Measurements from ENCODE around the gene COL4A2. TPM values are rescaled to one million over a fixed set of nuclear protein-coding genes. Genes with fewer than 3 reads are reported as not detected.

The COL4A2 gene
- total and polyA plus RNA-seq, 7 experiments from 2014 or later = 0.05 TPM; not detected in 6

GRCh38 chr13:110297011-110297410 is 10.1 kb upstream of the COL4A2 start:
- Histone ChIP-seq H3K4me1 (ENCODE audit: control insufficient read depth in 2 of 2, insufficient read depth in 2 of 2, low read length in 2 of 2) (no peaks in the 10 kb centered on the region), H3K27me3 (ENCODE audit: control insufficient read depth in 2 of 2, insufficient read depth in 2 of 2, low read length in 2 of 2) (peaks cover 0 to 3% of the 10 kb centered on the region in 2 donors), H3K4me3 (ENCODE audit: low read length) (no peak overlapping the region), H3K36me3 (ENCODE audit: control insufficient read depth in 2 of 3, insufficient read depth in 3 of 3, low read length in 3 of 3) (no peaks in the 10 kb centered on the region), H3K27ac (ENCODE audit: low read depth, low read length) (no peak overlapping the region), H3K9me3 (ENCODE audit: control insufficient read depth in 2 of 3, low read length in 3 of 3) (no peaks in the 10 kb centered on the region)
- Mint-ChIP-seq H3K36me3 (no peaks in the 10 kb centered on the region), H3K4me3 (no peak overlapping the region), H3K27me3 (peaks cover 46 to 63% (median 57%) of the 10 kb centered on the region in 5 donors), H3K9me3 (peaks cover 0 to 6% (median 0%) of the 10 kb centered on the region in 11 donors), H3K27ac (no peak overlapping the region), H3K4me1 (peaks cover 0 to 7% (median 0%) of the 10 kb centered on the region in 7 donors)
- POLR2A ChIA-PET = no interaction called here
- ATAC-seq = no peak
- DNase-seq = no peak
- intact Hi-C loops (cut with micrococcal nuclease) = no loop called here
- CTCF ChIA-PET = no interaction called here

GRCh38 chr13:110297766-110298504 is 9.1 kb upstream of the COL4A2 start:
- Mint-ChIP-seq H3K9me3 (peaks cover 0 to 3% (median 0%) of the 10 kb centered on the region in 11 donors), H3K4me1 (peaks cover 0 to 7% (median 0%) of the 10 kb centered on the region in 7 donors), H3K4me3 (no peak overlapping the region), H3K36me3 (no peaks in the 10 kb centered on the region), H3K27ac (no peak overlapping the region), H3K27me3 (peaks cover 53 to 64% (median 56%) of the 10 kb centered on the region in 5 donors)
- H3K9me3 ChIP-seq (ENCODE audit: control insufficient read depth in 2 of 3, low read length in 3 of 3) = no peaks in the 10 kb centered on the region
- H3K4me1 ChIP-seq (ENCODE audit: control insufficient read depth in 2 of 2, insufficient read depth in 2 of 2, low read length in 2 of 2) = no peaks in the 10 kb centered on the region
- peaks cover 0 to 3% of the 10 kb centered on the region in 2 donors for H3K27me3 ChIP-seq (ENCODE audit: control insufficient read depth in 2 of 2, insufficient read depth in 2 of 2, low read length in 2 of 2)
- DNase-seq (no peak), ATAC-seq (no peak)
- POLR2A ChIA-PET = no interaction called here
- CTCF ChIA-PET = no interaction called here
- no peak overlapping the region for H3K4me3 ChIP-seq (ENCODE audit: low read length)
- intact Hi-C loops (cut with micrococcal nuclease) = no loop called here
- H3K27ac ChIP-seq (ENCODE audit: low read depth, low read length) = no peak overlapping the region
- H3K36me3 ChIP-seq (ENCODE audit: control insufficient read depth in 2 of 3, insufficient read depth in 3 of 3, low read length in 3 of 3) = no peaks in the 10 kb centered on the region

- Mint-ChIP-seq H3K4me1 (peaks cover 0 to 7% (median 0%) of the 10 kb centered on the region in 7 donors), H3K36me3 (no peaks in the 10 kb centered on the region), H3K27me3 (peaks cover 60 to 71% (median 62%) of the 10 kb centered on the region in 5 donors), H3K4me3 (no peak overlapping the region), H3K27ac (no peak overlapping the region), H3K9me3 (peaks cover 0 to 3% (median 0%) of the 10 kb centered on the region in 11 donors)
- no peak overlapping the region for H3K27ac ChIP-seq (ENCODE audit: low read depth, low read length)
- H3K27me3 ChIP-seq (ENCODE audit: control insufficient read depth in 2 of 2, insufficient read depth in 2 of 2, low read length in 2 of 2) = peaks cover 0 to 3% of the 10 kb centered on the region in 2 donors
- ATAC-seq = no peak
- DNase-seq = peak in 1 of 9 donors; percentile 39
- H3K9me3 ChIP-seq (ENCODE audit: control insufficient read depth in 2 of 3, low read length in 3 of 3) = no peaks in the 10 kb centered on the region
- no peaks in the 10 kb centered on the region for H3K4me1 ChIP-seq (ENCODE audit: control insufficient read depth in 2 of 2, insufficient read depth in 2 of 2, low read length in 2 of 2)
- POLR2A ChIA-PET = no interaction called here
- intact Hi-C loops (cut with micrococcal nuclease) = no loop called here
- CTCF ChIA-PET = no interaction called here
- H3K36me3 ChIP-seq (ENCODE audit: control insufficient read depth in 2 of 3, insufficient read depth in 3 of 3, low read length in 3 of 3) = no peaks in the 10 kb centered on the region
- no peak overlapping the region for H3K4me3 ChIP-seq (ENCODE audit: low read length)
Measured at GRCh38 chr13:110298505-110299282, 8.4 kb upstream of the COL4A2 start.

- Histone ChIP-seq H3K4me3 (ENCODE audit: low read length) (no peak overlapping the region), H3K36me3 (ENCODE audit: control insufficient read depth in 2 of 3, insufficient read depth in 3 of 3, low read length in 3 of 3) (no peaks in the 10 kb centered on the region), H3K4me1 (ENCODE audit: control insufficient read depth in 2 of 2, insufficient read depth in 2 of 2, low read length in 2 of 2) (no peaks in the 10 kb centered on the region), H3K27ac (ENCODE audit: low read depth, low read length) (no peak overlapping the region), H3K9me3 (ENCODE audit: control insufficient read depth in 2 of 3, low read length in 3 of 3) (no peaks in the 10 kb centered on the region), H3K27me3 (ENCODE audit: control insufficient read depth in 2 of 2, insufficient read depth in 2 of 2, low read length in 2 of 2) (peaks cover 0 to 3% of the 10 kb centered on the region in 2 donors)
- H3K9me3 Mint-ChIP-seq = peaks cover 0 to 3% (median 0%) of the 10 kb centered on the region in 11 donors
- intact Hi-C loops (cut with micrococcal nuclease) = no loop called here
- H3K4me1 Mint-ChIP-seq = peaks cover 0 to 7% (median 0%) of the 10 kb centered on the region in 7 donors
- DNase-seq (no peak), ATAC-seq (no peak)
- no peaks in the 10 kb centered on the region for H3K36me3 Mint-ChIP-seq
- H3K27ac Mint-ChIP-seq = no peak overlapping the region
- ChIA-PET CTCF (no interaction called here), POLR2A (no interaction called here)
- peaks cover 63 to 74% (median 63%) of the 10 kb centered on the region in 5 donors for H3K27me3 Mint-ChIP-seq
- H3K4me3 Mint-ChIP-seq = no peak overlapping the region
Measured at GRCh38 chr13:110299283-110299840, 7.7 kb upstream of the COL4A2 start.

- peaks cover 67 to 79% (median 71%) of the 10 kb centered on the region in 5 donors for H3K27me3 Mint-ChIP-seq
- H3K27ac Mint-ChIP-seq = no peak overlapping the region
- H3K36me3 Mint-ChIP-seq = no peaks in the 10 kb centered on the region
- peaks cover 0 to 7% (median 0%) of the 10 kb centered on the region in 7 donors for H3K4me1 Mint-ChIP-seq
- ATAC-seq (no peak), DNase-seq (no peak)
- POLR2A ChIA-PET = no interaction called here
- intact Hi-C loops (cut with micrococcal nuclease) = no loop called here
- no peak overlapping the region for H3K27ac ChIP-seq (ENCODE audit: low read depth, low read length)
- no peaks in the 10 kb centered on the region for H3K36me3 ChIP-seq (ENCODE audit: control insufficient read depth in 2 of 3, insufficient read depth in 3 of 3, low read length in 3 of 3)
- H3K9me3 ChIP-seq (ENCODE audit: control insufficient read depth in 2 of 3, low read length in 3 of 3) = no peaks in the 10 kb centered on the region
- H3K27me3 ChIP-seq (ENCODE audit: control insufficient read depth in 2 of 2, insufficient read depth in 2 of 2, low read length in 2 of 2) = peaks cover 0 to 3% of the 10 kb centered on the region in 2 donors
- CTCF ChIA-PET = no interaction called here
- H3K4me3 Mint-ChIP-seq = no peak overlapping the region
- H3K4me1 ChIP-seq (ENCODE audit: control insufficient read depth in 2 of 2, insufficient read depth in 2 of 2, low read length in 2 of 2) = no peaks in the 10 kb centered on the region
- H3K4me3 ChIP-seq (ENCODE audit: low read length) = no peak overlapping the region
- peaks cover 0 to 3% (median 0%) of the 10 kb centered on the region in 11 donors for H3K9me3 Mint-ChIP-seq
Measured at GRCh38 chr13:110300090-110300815, 6.8 kb upstream of the COL4A2 start.

GRCh38 chr13:110301083-110301482 is 6.0 kb upstream of the COL4A2 start:
- DNase-seq (no peak), ATAC-seq (no peak)
- intact Hi-C loops (cut with micrococcal nuclease) = no loop called here
- H3K27ac Mint-ChIP-seq = no peak overlapping the region
- no peaks in the 10 kb centered on the region for H3K36me3 Mint-ChIP-seq
- Histone ChIP-seq H3K4me3 (ENCODE audit: low read length) (no peak overlapping the region), H3K9me3 (ENCODE audit: control insufficient read depth in 2 of 3, low read length in 3 of 3) (no peaks in the 10 kb centered on the region), H3K36me3 (ENCODE audit: control insufficient read depth in 2 of 3, insufficient read depth in 3 of 3, low read length in 3 of 3) (no peaks in the 10 kb centered on the region), H3K27me3 (ENCODE audit: control insufficient read depth in 2 of 2, insufficient read depth in 2 of 2, low read length in 2 of 2) (peaks cover 0 to 3% of the 10 kb centered on the region in 2 donors), H3K27ac (ENCODE audit: low read depth, low read length) (no peak overlapping the region), H3K4me1 (ENCODE audit: control insufficient read depth in 2 of 2, insufficient read depth in 2 of 2, low read length in 2 of 2) (no peaks in the 10 kb centered on the region)
- CTCF ChIA-PET = no interaction called here
- H3K9me3 Mint-ChIP-seq = peaks cover 0 to 3% (median 0%) of the 10 kb centered on the region in 11 donors
- POLR2A ChIA-PET = no interaction called here
- peaks cover 69 to 79% (median 77%) of the 10 kb centered on the region in 5 donors for H3K27me3 Mint-ChIP-seq
- peaks cover 0 to 7% (median 5%) of the 10 kb centered on the region in 7 donors for H3K4me1 Mint-ChIP-seq
- no peak overlapping the region for H3K4me3 Mint-ChIP-seq
